Loucy (cell line): ENCODE results near the gene LHFPL6.

ENCODE experiments used
- CTCF ChIP-seq: fragments of 200-600 bp; sonication (generic); conservative IDR thresholded peaks from 2 replicates; pipeline ENCODE4 v1.5.1; 2014; ENCODE audit warnings: mild to moderate bottlenecking, antibody characterized with exemption, low read length
- EZH2phosphoT487 ChIP-seq: fragments of 200-600 bp; IDR thresholded peaks from 2 replicates; pipeline ENCODE4 v1.6.1; 2018; ENCODE audit warnings: antibody characterized with exemption, mild to moderate bottlenecking, moderate library complexity, borderline replicate concordance

DNA sequence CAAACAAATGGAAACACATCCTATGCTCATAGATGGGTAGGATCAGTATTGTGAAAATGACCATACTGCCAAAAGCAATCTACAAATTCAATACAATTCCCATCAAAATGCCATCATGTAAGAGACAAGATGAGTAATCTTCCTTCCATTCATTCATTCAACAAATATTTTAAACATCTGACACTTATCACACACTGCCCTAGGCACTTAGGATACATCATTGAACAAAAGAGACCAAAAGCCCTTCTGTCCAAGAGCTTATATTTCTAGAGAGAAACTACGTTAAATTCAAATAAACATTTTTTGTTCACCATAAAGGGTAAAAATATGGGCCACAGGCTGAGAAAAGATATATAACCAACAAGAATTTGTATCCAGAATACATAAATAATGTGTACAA is 20.5 kb upstream of the LHFPL6 start:
- TF ChIP-seq CTCF (no peak), EZH2phosphoT487 (no peak)
